ENCODE data around the gene MOAP1.

MOAP1 gene

DNA sequence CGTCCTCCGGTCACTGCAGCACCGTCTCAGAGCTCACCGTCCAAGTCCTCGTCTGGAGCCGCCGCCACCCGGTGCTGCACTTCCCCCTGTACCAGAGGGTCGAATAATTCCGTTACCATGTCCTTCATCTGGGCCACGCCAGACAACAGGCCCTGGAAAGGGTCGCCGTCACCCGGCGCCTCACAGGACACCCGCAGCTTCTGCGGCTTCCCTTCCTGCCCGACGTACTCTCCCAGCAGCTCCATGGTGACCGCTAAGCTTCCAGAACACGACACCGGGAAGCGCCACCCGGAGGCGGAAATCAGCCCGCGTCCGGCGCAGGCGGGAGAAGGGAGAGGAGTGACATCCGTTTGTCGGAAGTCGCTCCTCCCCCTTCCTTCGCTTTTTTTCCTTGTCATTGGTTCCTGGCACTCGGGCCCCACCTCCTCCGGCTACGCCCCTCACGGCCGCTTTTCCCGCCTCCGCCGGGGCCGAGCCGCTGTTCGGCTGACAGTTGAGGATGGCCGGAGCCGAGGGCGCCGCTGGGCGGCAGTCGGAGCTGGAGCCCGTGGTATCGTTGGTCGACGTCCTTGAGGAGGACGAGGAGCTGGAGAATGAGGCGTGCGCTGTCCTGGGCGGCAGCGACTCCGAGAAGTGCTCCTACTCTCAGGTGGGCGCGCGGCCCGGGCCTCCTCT lies 22.2 kb upstream of the MOAP1 start, which contains the start of the genes GON7 and UBR7 (continued):
- TF ChIP-seq, protein P1, sequence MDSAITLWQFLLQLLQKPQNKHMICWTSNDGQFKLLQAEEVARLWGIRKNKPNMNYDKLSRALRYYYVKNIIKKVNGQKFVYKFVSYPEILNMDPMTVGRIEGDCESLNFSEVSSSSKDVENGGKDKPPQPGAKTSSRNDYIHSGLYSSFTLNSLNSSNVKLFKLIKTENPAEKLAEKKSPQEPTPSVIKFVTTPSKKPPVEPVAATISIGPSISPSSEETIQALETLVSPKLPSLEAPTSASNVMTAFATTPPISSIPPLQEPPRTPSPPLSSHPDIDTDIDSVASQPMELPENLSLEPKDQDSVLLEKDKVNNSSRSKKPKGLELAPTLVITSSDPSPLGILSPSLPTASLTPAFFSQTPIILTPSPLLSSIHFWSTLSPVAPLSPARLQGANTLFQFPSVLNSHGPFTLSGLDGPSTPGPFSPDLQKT (IDR thresholded peaks at IDR 0.05; ENCODE audit: borderline replicate concordance, low read depth, low read length): peak; percentile 77; the same call in 1 of the 2 replicates
- TF ChIP-seq KLF10 (tag by site-specific recombination; IDR thresholded peaks at IDR 0.05) (peak; percentile 79), ZNF391 (tag by site-specific recombination; IDR thresholded peaks at IDR 0.05; ENCODE audit: borderline replicate concordance, low read depth) (peak; percentile 48; the same call in 1 of the 2 replicates), ZIC2 (tag by site-specific recombination; IDR thresholded peaks at IDR 0.05) (peak; percentile 37; the same call in 1 of the 2 replicates), SP2 (tag by site-specific recombination; IDR thresholded peaks at IDR 0.05) (peak; percentile 99), ZNF10 (tag by site-specific recombination; IDR thresholded peaks at IDR 0.05) (0 out of 2 replicates have a peak, but pooled peaks have one; percentile 9), ZNF23 (tag by site-specific recombination; IDR thresholded peaks at IDR 0.05; ENCODE audit: borderline replicate concordance) (no peak), OSR2 (tag by site-specific recombination; IDR thresholded peaks at IDR 0.05) (peak; percentile 38; the same call in 1 of the 2 replicates), SP7 (tag by site-specific recombination; IDR thresholded peaks at IDR 0.05) (peak; percentile 68), ZNF184 (tag by site-specific recombination; IDR thresholded peaks at IDR 0.05) (0 out of 2 replicates have a peak, but pooled peaks have one; percentile 12), KLF8 (tag by site-specific recombination; IDR thresholded peaks at IDR 0.05) (peak; percentile 81; the same call in 1 of the 2 replicates), ZNF274 (IDR thresholded peaks at IDR 0.05; ENCODE audit: low read length) (no peak), ZNF274 (tag by site-specific recombination; IDR thresholded peaks at IDR 0.05; ENCODE audit: borderline replicate concordance) (no peak), ZBTB44 (tag by site-specific recombination; IDR thresholded peaks at IDR 0.05) (no peak), KLF1 (tag by site-specific recombination; IDR thresholded peaks at IDR 0.05) (peak; percentile 59), ZXDB (tag by site-specific recombination; IDR thresholded peaks at IDR 0.05) (peak; percentile 86), KLF16 (tag by site-specific recombination; IDR thresholded peaks at IDR 0.05) (peak; percentile 77; the same call in 1 of the 2 replicates), PBX3 (CRISPR knock-in tag; IDR thresholded peaks at IDR 0.05) (0 out of 2 replicates have a peak, but pooled peaks have one; percentile 48), ZNF394 (tag by site-specific recombination; IDR thresholded peaks at IDR 0.05; ENCODE audit: borderline replicate concordance) (peak; percentile 33; the same call in 1 of the 2 replicates), ZBTB20 (tag by site-specific recombination; IDR thresholded peaks at IDR 0.05) (no peak), ZBTB11 (tag by site-specific recombination; conservative IDR thresholded peaks at IDR 0.05; ENCODE audit: low read depth) (peak; percentile 95), EGR2 (tag by site-specific recombination; IDR thresholded peaks at IDR 0.05; ENCODE audit: low read depth) (peak; percentile 70), ZNF501 (tag by site-specific recombination; IDR thresholded peaks at IDR 0.05) (peak; percentile 97), ZNF335 (tag by site-specific recombination; conservative IDR thresholded peaks at IDR 0.05) (peak; percentile 94), ATF2 (tag by site-specific recombination; IDR thresholded peaks at IDR 0.05; ENCODE audit: low read depth) (0 out of 2 replicates have a peak, but pooled peaks have one; percentile 3), ZNF560 (tag by site-specific recombination; IDR thresholded peaks at IDR 0.05; ENCODE audit: borderline replicate concordance) (no peak), ZNF133 (tag by site-specific recombination; IDR thresholded peaks at IDR 0.05) (0 out of 2 replicates have a peak, but pooled peaks have one; percentile 11), ZNF777 (tag by site-specific recombination; IDR thresholded peaks at IDR 0.05; ENCODE audit: borderline replicate concordance) (peak; percentile 86), ZNF830 (tag by site-specific recombination; IDR thresholded peaks at IDR 0.05; ENCODE audit: low read depth) (no peak)
- TF ChIP-seq, protein P2, sequence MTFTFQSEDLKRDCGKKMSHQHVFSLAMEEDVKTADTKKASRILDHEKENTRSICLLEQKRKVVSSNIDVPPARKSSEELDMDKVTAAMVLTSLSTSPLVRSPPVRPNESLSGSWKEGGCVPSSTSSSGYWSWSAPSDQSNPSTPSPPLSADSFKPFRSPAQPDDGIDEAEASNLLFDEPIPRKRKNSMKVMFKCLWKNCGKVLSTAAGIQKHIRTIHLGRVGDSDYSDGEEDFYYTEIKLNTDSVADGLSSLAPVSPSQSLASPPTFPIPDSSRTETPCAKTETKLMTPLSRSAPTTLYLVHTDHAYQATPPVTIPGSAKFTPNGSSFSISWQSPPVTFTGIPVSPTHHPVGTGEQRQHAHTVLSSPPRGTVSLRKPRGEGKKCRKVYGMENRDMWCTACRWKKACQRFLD (tag by site-specific recombination; IDR thresholded peaks at IDR 0.05): no peak
